Prostate gland (tissue), 2 donors: ENCODE data around the gene ERG.

ENCODE experiments used
- CTCF ChIP-seq, 4 experiments: fragments of 200-600 bp in 2 of 4; fragments of 450-650 bp in 2 of 4; sonication (generic) in 2 of 4; IDR thresholded peaks; 1 replicate in 3 of 4; 2 replicates in 1 of 4; pipeline ENCODE4 v1.5.1; 2016 to 2019; ENCODE audit warnings: antibody characterized with exemption in 4 of 4, mild to moderate bottlenecking in 2 of 4, moderate library complexity in 2 of 4
- POLR2A ChIP-seq: fragments of 450-650 bp; IDR thresholded peaks from one replicate; pipeline ENCODE4 v1.6.1; 2016; ENCODE audit warnings: antibody characterized with exemption, mild to moderate bottlenecking

GRCh38 chr21:38472412-38473108 is 25.7 kb downstream of the ERG start:
- TF ChIP-seq POLR2A (no peak), CTCF (IDR thresholded peaks at IDR 0.05) (no peak)
